Hematopoietic multipotent progenitor cell treated with erythropoietin and hydrocortisone succinate and interleukin-3 and kit ligand, for 4 days (in vitro differentiated cells): Measurements from ENCODE around the gene C2orf66.

Source experiments
- DNase-seq: peaks from one replicate; pipeline ENCODE4 v3.0.0-alpha.2; 2015

The C2orf66 gene

DNA sequence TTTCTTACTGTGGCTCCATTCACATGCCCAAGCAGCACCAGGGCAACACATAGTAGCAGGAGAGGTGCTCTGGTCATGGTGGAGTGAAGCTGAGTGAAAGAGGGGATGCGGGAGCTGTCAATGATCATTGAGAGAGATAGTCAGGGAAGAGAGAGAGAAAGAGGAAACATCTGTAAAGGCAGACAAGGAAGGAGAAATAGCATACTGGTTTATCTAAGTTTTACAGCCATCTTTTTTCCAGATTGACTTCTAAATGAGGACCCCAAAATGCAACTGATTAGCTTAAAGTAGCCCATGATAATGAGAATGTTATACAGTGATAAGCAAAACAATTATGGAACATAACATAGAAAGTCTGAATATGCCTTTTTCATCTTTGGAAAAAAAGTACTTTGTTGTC is at the start of gene C2orf66:
Gene C2orf66, minus strand, starts transcription at position 96 of the 400 bp plus-strand sequence. Its CDS starts 19 bp downstream, at position 77.
- peak; percentile 81 for DNase-seq

GRCh38 chr2:196854629-196855028 is 45.5 kb upstream of the C2orf66 start:
- no peak for DNase-seq

- DNase-seq: no peak
These were observed 44.3 kb upstream of the C2orf66 start for GRCh38 chr2:196853301-196854087.

GRCh38 chr2:196851088-196851487 is 41.9 kb upstream of the C2orf66 start:
- no peak for DNase-seq

DNA sequence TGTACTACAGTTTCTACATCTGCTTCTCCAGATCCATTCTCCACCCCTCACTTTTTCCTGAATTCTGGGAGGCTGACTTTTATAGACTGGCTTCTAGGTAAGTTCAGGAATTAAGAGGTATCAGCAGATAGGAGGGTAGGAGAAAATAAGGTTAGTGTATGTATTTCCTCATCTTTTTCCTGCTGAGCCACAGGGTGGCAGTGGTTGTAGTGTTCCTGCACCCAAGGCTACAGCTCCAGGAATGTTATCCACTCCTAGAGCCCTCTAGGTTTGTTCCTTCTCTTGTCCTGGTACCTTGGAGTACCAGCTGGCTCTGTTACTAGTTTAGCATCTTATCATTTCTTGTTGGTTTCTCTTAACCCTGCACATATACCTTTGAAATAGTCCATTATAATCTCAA is 40.7 kb upstream of the C2orf66 start:
- peak; percentile 15 for DNase-seq

- no peak for DNase-seq
These were observed 37.1 kb upstream of the C2orf66 start for GRCh38 chr2:196846295-196846694.

- no peak for DNase-seq
These were observed 36.2 kb upstream of the C2orf66 start for GRCh38 chr2:196845371-196845770.

GRCh38 chr2:196840171-196840570 is 31.0 kb upstream of the C2orf66 start:
- DNase-seq: no peak

- DNase-seq: peak; percentile 30
These were observed 30.4 kb upstream of the C2orf66 start for GRCh38 chr2:196839574-196839973.

DNA sequence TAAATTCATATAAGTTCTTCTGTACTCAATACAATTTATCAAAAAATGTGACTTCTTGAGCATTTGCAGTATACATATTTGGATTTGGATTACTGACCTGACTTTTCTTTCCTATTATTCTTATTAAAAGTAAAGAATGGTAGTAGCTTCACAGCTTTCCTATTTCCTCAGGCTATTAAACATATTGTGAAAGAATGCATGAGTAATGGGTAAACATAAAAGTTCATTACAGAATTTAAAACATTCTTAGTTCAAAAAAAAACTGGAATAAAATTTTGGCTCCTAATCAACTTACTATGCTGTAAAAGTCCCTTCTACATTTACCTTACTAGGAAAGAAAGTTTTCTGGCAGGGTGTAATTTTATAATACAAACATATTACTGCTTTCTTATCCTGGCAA is 27.3 kb upstream of the C2orf66 start:
- no peak for DNase-seq

DNA sequence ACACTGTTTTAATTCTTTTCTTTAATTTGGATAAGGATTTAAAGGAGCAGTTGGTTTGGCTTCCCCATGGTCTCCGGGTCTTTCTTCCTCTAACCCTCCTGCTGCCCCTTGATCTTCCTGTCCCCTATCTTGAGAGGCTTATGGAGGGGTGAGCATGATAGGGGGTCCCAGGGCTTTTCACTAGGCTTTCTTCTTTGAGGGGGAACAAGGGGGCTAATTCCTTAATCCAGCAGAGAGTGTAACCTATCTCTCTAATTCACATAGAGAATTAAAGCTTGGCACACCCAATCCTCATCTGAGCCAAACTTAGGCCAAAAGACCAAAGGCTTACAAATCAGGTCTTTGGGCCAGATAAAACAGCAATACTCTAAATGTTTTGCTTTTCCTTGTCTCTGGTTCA is 21.5 kb upstream of the C2orf66 start:
- DNase-seq: no peak

DNA sequence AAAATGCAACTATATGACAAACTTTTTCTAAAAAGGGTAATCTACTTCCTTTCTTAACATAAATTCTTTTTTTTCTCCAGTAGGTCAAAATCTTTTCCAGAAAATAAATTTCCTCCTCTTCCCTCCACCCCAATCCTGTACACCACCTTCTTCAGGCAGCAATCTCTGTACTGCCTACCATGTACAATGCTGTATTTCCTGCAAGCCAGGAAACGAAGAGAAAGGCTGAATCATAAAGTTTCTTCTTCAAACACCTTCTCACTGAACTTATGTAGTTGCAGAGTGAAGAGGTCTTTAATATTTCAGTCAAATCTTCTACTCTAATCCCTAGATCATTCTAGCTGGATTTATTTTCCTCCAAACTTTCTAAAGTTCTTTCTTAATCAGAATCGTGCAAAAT is 18.2 kb upstream of the C2orf66 start:
- DNase-seq: no peak

GRCh38 chr2:196823750-196824522 is 14.8 kb upstream of the C2orf66 start:
- peak; percentile 15 for DNase-seq

DNA sequence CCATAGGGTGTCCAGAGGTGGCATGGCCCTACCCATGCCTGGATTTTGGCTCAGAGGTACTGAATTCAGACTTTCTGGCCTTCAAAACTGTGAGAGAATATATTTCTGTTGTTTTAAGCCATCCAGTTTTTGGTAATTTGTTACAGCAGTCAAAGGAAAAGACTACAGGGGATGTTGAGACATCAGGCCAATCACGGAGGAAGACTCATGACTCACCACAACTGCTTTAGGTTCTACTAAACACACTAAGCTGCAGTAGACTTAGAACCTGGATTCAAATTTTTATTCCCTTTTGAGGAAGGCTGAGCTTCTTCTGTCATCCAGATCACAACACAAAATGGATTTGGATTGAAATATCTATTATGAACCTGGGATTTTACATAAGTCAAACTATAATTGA is 12.0 kb upstream of the C2orf66 start:
- no peak for DNase-seq

- peak; percentile 20 for DNase-seq
These were observed 981 bp downstream of the C2orf66 start for GRCh38 chr2:196808083-196808665.

- DNase-seq: no peak
These were observed 4.8 kb downstream of the C2orf66 start for GRCh38 chr2:196804381-196804780.

GRCh38 chr2:196802401-196802800 is 6.8 kb downstream of the C2orf66 start:
- no peak for DNase-seq

DNA sequence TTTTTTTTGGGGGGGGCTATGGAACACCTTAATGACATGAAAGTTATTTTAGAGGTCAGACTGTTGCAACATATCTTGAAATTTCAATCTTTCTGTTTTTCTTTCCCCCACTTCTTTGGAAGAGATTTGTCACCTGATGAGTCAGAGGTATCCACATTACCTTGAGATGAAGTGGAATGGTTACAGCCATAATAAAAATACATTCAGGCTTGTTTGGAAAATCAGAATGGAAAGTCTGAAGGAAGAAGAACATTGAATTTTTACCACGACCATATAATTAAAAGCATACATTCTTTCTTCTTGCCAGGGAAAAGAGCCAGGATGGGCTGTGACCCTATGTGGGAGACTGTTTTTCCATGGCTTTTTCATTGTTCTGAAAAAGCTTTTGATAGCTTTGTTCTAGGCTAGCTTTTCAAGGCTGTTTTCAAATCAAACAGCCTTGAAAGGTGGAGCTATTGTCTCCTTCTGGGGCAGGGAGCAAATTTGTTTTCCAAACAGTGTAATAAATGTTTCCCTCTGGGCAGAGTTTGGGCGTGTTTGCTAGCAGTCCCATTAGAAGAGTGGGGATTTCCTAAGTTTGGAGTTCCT is 7.4 kb downstream of the C2orf66 start:
- DNase-seq: no peak

- peak; percentile 35 for DNase-seq
These were observed 10.2 kb downstream of the C2orf66 start for GRCh38 chr2:196798980-196799379.

DNA sequence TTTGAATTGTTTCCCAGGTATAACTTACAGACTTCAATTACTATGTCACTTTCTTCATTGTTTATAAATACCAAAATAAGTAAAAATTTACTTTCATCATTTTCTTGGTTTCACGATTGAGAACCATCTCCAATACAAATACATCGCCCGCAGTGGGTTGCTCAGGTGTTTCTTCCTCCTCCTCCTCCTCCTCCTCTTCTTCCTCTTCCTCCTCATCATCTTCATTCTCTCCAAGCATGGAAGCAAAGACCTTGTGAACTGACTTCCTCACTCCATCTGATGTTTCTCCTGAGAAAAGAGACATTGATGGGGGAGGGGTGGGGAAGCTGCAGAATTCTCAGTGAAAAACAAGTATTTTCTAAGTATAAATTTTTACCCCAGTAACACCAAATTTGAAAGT is 16.3 kb downstream of the C2orf66 start:
- DNase-seq: no peak

GRCh38 chr2:196783431-196784094 is 25.6 kb downstream of the C2orf66 start:
- DNase-seq: no peak

DNA sequence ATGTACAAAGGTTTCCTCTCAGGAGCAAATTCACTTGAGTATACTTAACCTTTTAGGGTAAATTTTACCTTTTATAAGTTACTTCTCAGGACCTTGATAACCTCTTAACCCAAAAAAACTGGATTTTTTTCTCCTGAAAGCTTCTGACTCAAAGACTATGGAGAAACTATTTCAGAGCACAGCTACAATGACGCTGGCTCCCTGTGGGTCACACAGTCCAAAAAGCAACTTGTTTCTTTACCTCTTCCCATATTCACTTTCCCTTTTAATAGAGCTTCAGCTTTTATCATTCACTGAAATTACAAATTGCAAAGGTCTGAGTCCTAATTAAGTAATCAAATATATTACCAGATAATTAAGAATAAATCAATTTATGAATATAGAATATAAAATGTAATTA is 42.1 kb downstream of the C2orf66 start:
- DNase-seq: no peak

GRCh38 chr2:196759378-196759706 is 49.8 kb downstream of the C2orf66 start:
- no peak for DNase-seq
